OCI-M2 (cell line): Measurements from ENCODE around the gene RNF207.
A peak's percentile ranks its signal among the peaks of the same experiment; 100 is the strongest.
"Not testable (repeated sequence)": the region's sequence is repeated elsewhere in the genome, so short reads cannot be mapped to it uniquely, and the experiment has no call there.

Source experiments
- DNase-seq: peaks from one replicate; lab custom pipeline; 2025; ENCODE audit not compliant: unreplicated experiment; lab: John Stamatoyannopoulos, UW

Gene RNF207

GRCh38 chr1:6199298-6200187 lies 6.4 kb upstream of the RNF207 start, which contains the start of gene RPL22:
TSS of gene RPL22 (minus strand) at chr1:6199595. CDS start at chr1:6199573, 22 bp downstream.
- DNase-seq: peak; percentile 86

GRCh38 chr1:6200188-6200809 lies 5.6 kb upstream of the RNF207 start:
- no peak for DNase-seq

- no peak for DNase-seq
These were observed 3.7 kb upstream of the RNF207 start for GRCh38 chr1:6202256-6202655.

GRCh38 chr1:6206520-6206855 lies 569 bp downstream of the RNF207 start:
- no peak for DNase-seq

DNA sequence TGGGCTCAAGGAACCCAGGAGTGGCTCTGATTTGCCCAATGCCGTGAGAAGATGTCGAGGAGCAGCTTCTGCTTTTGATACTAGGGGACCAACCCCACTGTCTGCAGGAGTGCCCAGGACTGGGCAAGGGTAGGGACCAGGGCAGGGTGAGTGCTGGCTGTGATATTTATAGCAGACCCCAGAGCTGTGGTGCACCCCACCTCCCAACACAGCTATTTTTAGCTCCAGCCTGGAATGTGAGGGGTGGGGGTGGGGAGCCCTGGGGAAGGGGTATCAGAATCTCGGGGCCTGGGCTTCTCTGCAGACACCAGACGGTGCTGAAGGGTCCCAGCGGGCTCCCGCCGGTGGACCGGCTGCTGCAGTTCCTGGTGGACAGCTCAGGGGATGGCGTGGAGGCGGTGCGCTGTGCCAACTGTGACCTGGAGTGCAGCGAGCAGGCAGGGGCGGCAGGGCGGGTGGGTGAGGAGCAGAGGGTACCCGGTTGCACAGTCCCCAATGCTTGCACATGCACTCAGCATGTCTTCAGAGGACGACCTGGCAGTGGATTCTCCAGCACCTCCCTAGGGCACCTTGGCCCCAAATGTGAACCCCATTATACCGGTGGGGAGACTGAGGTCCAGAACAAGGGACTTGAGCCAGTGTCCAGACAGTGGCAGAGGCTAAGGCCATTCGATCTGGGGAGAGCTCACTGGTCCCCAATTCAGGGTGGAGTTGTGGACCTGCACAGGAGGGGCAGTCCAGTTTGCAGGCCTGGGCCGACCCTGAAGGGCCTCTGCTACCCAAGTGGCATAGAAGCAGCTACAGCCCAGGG lies 1.4 kb downstream of the RNF207 start:
- no peak for DNase-seq

DNA sequence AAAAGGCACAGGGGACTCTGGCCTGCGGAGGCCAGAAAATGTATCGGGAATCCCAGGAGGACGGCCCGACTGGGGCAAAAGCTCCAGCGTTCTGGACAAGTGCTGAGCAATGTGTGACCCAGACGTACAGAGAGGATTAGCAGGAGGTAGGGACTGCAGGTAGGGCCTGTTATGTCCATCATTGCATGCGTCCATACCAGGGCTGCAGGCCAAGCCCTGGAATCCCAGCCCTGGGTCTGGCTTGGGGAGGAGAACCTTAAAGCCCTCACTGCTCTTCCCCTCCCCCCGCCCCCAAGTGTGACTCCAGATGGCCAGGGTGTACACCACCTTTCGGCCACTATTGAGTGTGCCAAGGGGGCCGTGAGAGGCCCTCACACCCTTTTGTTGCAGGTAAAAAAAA lies 2.0 kb downstream of the RNF207 start:
- DNase-seq: no peak

DNA sequence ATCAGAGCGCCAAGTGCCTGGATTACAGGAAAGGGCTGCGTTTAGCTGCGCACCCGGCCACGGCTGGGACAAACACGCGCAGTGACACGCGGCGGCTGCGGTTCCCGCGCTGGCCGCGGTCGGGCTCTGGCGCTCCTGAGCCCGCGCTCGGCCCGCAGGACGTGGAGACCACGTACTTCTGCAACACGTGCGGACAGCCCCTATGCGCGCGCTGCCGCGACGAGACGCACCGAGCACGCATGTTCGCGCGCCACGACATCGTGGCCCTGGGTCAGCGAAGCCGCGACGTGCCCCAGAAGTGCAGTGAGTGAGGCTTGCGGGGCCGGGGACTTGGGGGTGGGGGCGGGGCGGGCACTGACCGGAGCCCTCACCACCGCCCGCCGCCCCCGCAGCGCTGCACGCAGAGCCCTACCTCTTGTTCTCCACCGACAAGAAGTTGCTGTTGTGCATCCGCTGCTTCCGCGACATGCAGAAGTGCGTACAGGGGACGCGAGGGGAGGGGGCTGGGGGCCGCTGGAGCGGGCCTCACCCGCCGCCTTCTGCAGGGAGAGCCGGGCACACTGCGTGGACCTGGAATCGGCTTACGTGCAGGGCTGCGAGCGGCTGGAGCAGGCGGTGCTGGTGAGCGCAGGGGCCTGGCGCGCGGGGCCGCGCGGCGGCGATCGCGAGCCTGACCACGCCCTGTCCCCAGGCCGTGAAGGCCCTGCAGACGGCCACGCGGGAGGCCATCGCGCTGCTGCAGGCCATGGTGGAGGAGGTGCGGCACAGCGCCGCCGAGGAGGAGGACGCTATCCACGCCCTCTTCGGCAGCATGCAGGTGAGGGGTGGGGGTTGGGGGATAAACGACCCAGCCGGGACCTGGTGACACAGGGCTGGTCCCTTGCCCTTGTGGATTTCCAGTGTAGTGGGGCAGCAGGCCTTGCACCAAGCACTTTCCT lies 3.1 kb downstream of the RNF207 start:
- DNase-seq: no peak

DNA sequence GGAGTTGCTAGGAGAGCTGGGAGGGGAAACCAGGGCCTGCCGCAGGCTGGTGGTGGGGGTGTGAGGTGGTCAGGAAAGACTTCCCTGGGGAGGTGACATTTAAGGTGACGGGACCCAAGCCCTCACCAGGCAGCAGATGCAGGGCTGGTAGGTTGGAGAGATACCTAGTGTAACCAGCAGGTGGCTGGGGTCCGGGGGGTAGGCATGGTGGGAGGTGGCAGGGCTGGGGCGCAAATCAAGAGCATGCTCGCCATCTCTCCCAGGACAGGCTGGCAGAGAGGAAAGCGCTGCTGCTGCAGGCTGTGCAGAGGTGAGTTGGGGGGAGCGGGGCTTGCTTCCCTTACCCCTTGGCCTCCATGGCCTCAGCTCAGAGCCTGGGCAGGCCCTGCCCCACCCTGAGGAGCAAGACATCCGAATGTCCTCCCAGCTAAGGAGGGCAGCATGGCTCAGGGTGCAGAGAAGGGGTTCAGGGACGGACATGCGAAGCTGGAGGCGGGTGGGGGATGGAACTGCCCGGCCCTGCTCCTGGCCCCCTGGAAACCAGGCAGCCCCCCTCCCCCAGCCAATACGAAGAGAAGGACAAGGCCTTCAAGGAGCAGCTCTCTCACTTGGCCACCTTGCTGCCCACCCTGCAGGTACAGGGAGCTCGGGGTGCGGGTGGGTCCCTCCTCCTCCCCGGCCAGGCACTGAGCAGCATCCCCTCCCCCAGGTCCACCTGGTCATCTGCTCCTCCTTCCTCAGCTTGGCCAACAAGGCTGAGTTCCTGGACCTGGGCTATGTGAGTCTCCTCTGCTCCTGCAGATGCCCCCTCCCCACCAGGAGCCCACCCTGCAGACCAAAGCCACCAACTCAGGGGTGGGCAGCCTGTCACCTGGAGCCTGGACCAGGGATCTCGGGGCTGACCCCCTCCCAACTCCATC lies 4.0 kb downstream of the RNF207 start:
- no peak for DNase-seq

- no peak for DNase-seq
These were observed 4.9 kb downstream of the RNF207 start for GRCh38 chr1:6210591-6211355.

DNA sequence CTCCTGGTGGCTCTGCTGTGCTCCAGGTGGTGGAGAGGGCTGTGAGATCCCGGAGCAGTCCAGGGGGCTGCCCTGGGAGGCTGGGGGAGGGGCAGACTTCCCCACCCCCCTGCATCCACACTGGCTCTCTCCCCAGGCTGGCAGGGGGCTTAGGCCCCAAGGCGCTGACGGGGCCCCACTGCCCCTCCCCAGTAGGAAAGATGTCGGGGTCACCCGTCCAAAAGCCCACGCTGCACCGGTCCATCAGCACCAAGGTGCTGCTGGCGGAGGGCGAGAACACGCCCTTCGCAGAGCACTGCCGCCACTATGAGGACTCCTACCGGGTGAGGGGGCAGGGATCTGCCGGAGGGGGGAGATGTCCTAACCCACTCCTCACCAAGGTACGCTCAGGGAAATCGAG lies 5.8 kb downstream of the RNF207 start:
- no peak for DNase-seq

GRCh38 chr1:6212193-6212959 lies 6.5 kb downstream of the RNF207 start:
- no peak for DNase-seq

DNA sequence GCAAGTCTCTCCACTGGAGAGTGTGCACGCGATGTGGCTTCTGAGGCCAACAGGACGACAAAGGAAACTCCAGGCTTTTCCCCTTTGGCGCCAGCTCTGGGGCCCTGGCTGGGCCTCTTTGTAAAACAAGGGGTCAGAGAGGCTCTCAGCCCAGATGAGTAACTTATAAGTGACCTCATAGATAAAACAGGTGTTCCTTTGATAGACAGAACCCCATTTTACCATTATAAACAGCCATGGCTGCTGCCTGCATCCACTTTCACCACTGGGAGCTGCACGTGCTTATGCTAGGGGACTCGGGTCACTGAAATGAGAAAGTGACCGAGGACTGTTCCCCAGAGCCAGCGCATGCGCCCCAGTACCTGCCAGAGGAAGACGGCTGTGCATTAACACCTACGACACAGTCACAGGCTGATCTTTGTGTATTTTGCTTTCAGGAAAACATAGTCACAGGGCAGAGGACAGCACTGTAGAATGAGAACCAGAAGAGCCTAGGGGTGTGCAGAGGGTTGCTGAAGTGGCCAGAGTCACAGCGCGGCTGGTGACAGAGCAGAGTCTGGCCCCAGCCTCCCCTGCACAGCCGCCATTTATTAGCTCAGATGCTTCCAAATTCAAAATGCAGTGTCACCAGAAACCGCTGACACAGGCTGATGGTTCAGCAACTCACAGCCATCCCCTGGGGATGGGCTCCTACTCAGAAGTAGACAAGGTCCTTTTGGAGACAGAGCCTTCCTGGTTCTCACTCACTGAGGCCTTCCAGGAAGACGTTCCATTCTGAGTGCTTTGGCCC lies 12.7 kb downstream of the RNF207 start:
- DNase-seq: no peak

DNA sequence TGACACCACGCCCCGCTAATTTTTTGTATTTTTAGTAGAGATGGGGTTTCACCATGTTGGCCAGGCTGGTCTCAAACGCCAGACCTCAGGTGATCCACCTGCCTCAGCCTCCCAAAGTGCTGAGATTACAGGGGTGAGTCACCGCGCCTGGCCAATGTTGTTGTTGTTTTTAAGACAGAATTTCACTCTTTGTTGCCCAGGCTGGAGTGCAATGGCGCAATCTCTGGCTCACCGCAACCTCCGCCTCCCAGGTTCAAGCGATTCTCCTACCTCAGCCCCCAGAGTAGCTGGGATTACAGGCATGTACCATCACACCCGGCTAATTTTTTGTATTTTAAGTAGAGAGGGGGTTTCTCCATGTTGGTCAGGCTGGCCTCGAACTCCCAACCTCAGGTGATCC lies 13.7 kb downstream of the RNF207 start:
- not testable (repeated sequence) for DNase-seq

DNA sequence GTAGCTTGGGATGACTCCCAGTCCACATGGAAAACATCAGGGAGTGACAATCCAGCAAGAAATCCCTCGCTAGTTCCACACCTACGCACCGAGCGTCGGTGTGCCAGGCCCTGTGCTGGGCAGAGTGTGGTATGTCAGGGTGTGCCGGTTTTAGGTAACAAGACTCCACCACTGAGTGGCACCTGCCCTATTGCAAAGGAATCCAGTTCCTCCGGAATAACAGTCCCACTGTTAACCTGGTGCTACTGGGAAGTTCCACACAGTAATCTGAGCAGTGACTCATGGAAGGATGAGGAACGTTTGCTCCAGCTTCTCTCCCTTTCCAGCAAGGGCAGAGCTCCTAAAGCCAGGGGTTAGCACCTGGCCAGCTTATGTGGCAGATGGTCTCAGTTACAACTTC lies 14.3 kb downstream of the RNF207 start:
- DNase-seq: no peak

GRCh38 chr1:6221210-6221784 lies 15.4 kb downstream of the RNF207 start:
- DNase-seq: no peak

- no peak for DNase-seq
These were observed 16.7 kb downstream of the RNF207 start for GRCh38 chr1:6222636-6223035.

DNA sequence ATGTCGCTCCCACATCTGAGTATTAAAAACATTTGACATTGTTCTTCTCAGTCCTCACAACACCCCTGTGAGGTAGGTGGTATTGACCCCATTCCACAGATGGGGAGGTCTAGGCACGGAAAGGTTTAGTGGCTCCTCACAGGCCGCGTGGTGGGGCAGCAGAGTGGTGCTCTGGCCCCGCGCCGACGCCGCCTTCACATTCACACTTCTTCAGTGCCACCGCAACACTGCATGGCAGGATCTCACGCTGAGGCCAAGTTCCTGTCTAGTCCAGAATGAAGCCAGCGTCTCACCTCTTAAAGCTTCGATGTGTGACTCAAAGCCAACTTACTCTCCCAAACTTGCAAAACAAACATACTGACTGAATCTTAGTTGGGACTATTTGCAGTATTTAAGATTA lies 17.7 kb downstream of the RNF207 start:
- no peak for DNase-seq
